Occipital lobe (tissue), 2 donors: Measurements from ENCODE around the gene CACNA2D4. TPM values are rescaled to one million over a fixed set of nuclear protein-coding genes. Genes with fewer than 3 reads are reported as not detected.

ENCODE experiments used
- DNase-seq: peaks from one replicate; lab custom pipeline; 2025; lab: John Stamatoyannopoulos, UW
- total RNA-seq: library from RNA; depleted of rRNA; stranded (reverse); fragments of >200 nt; gene quantifications from one replicate; pipeline ENCODE4 v1.2.3, GENCODE V29; 2014

Gene CACNA2D4
- total RNA-seq, 1 donor from 2014 or later, result not detected

GRCh38 chr12:1933342-1934051 lies 15.0 kb upstream of the CACNA2D4 start:
- DNase-seq, result no peak

- DNase-seq, result no peak
These were observed 13.9 kb upstream of the CACNA2D4 start for GRCh38 chr12:1932264-1932777.

GRCh38 chr12:1931642-1932041 lies 13.2 kb upstream of the CACNA2D4 start:
- no peak for DNase-seq

GRCh38 chr12:1930803-1931597 lies 12.5 kb upstream of the CACNA2D4 start:
- no peak for DNase-seq

- no peak for DNase-seq
These were observed 11.7 kb upstream of the CACNA2D4 start for GRCh38 chr12:1929985-1930802.

- no peak for DNase-seq
These were observed 11.0 kb upstream of the CACNA2D4 start for GRCh38 chr12:1929241-1929984.

- no peak for DNase-seq
These were observed 10.1 kb upstream of the CACNA2D4 start for GRCh38 chr12:1928439-1929121.

- DNase-seq, result no peak
These were observed 9.4 kb upstream of the CACNA2D4 start for GRCh38 chr12:1927751-1928351.

GRCh38 chr12:1927051-1927680 lies 8.7 kb upstream of the CACNA2D4 start:
- no peak for DNase-seq

- DNase-seq, result no peak
These were observed 7.8 kb upstream of the CACNA2D4 start for GRCh38 chr12:1926251-1926657.

- DNase-seq, result no peak
These were observed 7.2 kb upstream of the CACNA2D4 start for GRCh38 chr12:1925684-1926006.

GRCh38 chr12:1924996-1925683 lies 6.7 kb upstream of the CACNA2D4 start:
- DNase-seq, result no peak

GRCh38 chr12:1922985-1923384 lies 4.5 kb upstream of the CACNA2D4 start:
- no peak for DNase-seq

GRCh38 chr12:1922075-1922709 lies 3.7 kb upstream of the CACNA2D4 start:
- no peak for DNase-seq

- DNase-seq, result no peak
These were observed 2.5 kb upstream of the CACNA2D4 start for GRCh38 chr12:1920971-1921370.

GRCh38 chr12:1920436-1920835 lies 2.0 kb upstream of the CACNA2D4 start:
- no peak for DNase-seq

- DNase-seq, result no peak
These were observed 1.3 kb upstream of the CACNA2D4 start for GRCh38 chr12:1919763-1920162.

- no peak for DNase-seq
These were observed 832 bp upstream of the CACNA2D4 start for GRCh38 chr12:1919284-1919683.

GRCh38 chr12:1918884-1919236 lies 408 bp upstream of the CACNA2D4 start:
- no peak for DNase-seq
